Measurements from ENCODE around the gene SF3B3.

- TF ChIP-seq, protein P1, sequence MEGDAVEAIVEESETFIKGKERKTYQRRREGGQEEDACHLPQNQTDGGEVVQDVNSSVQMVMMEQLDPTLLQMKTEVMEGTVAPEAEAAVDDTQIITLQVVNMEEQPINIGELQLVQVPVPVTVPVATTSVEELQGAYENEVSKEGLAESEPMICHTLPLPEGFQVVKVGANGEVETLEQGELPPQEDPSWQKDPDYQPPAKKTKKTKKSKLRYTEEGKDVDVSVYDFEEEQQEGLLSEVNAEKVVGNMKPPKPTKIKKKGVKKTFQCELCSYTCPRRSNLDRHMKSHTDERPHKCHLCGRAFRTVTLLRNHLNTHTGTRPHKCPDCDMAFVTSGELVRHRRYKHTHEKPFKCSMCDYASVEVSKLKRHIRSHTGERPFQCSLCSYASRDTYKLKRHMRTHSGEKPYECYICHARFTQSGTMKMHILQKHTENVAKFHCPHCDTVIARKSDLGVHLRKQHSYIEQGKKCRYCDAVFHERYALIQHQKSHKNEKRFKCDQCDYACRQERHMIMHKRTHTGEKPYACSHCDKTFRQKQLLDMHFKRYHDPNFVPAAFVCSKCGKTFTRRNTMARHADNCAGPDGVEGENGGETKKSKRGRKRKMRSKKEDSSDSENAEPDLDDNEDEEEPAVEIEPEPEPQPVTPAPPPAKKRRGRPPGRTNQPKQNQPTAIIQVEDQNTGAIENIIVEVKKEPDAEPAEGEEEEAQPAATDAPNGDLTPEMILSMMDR (IDR thresholded peaks at IDR 0.05) = no peak
- TF ChIP-seq POLR2A (IDR thresholded peaks at IDR 0.05) = no peak
- TF ChIP-seq POLR2AphosphoS5 (IDR thresholded peaks at IDR 0.05; ENCODE audit: insufficient read depth in 1 of 2, low read depth in 1 of 2) = no peak
Measured at GRCh38 chr16:70610273-70611223, 86.9 kb downstream of the SF3B3 start.

Measured in vagina (tissue), 2 donors.